RWPE1 (cell line): ENCODE results near the gene DPH1.

Experiments used
- CTCF ChIA-PET: fragments of 350-600 bp; sonication (Branson Sonifier 250); formaldehyde crosslinking; extraction: SDS; loops from one replicate; lab custom pipeline; 2021; lab: Yijun Ruan, JAX
- POLR2A ChIA-PET: fragments of 400-600 bp; formaldehyde crosslinking; extraction: SDS; loops from one replicate; lab custom pipeline; 2020; ENCODE audit warnings: antibody characterized with exemption; ENCODE audit not compliant: low non-redundant PET; lab: Yijun Ruan, JAX
- DNase-seq: peaks from one replicate; pipeline ENCODE4 v3.0.0; 2012; ENCODE audit warnings: low spot score
- H3K27ac ChIP-seq: fragments of 450-650 bp; 2 replicates; pipeline ENCODE4 v1.5.1; 2017
- CTCF ChIP-seq: fragments of 450-650 bp; conservative IDR thresholded peaks from 2 replicates; pipeline ENCODE4 v1.5.1; 2017; ENCODE audit warnings: low read depth, mild to moderate bottlenecking

The DPH1 gene

GRCh38 chr17:2047590-2047989, 17.6 kb downstream of the DPH1 start:
- no peak for TF ChIP-seq CTCF
- no peak for DNase-seq
- H3K27ac ChIP-seq = no peak overlapping the region
- ChIA-PET CTCF (interaction anchor here (0.6 kb wide), 2 partner anchors 167 to 197 kb away, joined by 3 read pairs; no protein-coding TSS in a partner anchor), POLR2A (no interaction called here)

- CTCF ChIA-PET = interaction anchor here (0.5 kb wide), 1 partner anchor 288 kb away, joined by 4 read pairs; the partner anchor contains the start of gene TSR1
Observed at GRCh38 chr17:2048805-2049204, 18.9 kb downstream of the DPH1 start.

GRCh38 chr17:2049333-2050299, 19.7 kb downstream of the DPH1 start:
- peak; percentile 71 for DNase-seq
- CTCF ChIA-PET = interaction anchor here (2.7 kb wide), 1 partner anchor 195 kb away, joined by 16 read pairs; no protein-coding TSS in a partner anchor
- POLR2A ChIA-PET = no interaction called here
- H3K27ac ChIP-seq = peak overlapping the region; percentile 62
- TF ChIP-seq CTCF = no peak

More at GRCh38 chr17:2048805-2049204, 18.9 kb downstream of the DPH1 start:
- no peak for DNase-seq
- no peak for TF ChIP-seq CTCF
- POLR2A ChIA-PET = no interaction called here
- no peak overlapping the region; the same call in 1 of the 2 replicates for H3K27ac ChIP-seq

DNA sequence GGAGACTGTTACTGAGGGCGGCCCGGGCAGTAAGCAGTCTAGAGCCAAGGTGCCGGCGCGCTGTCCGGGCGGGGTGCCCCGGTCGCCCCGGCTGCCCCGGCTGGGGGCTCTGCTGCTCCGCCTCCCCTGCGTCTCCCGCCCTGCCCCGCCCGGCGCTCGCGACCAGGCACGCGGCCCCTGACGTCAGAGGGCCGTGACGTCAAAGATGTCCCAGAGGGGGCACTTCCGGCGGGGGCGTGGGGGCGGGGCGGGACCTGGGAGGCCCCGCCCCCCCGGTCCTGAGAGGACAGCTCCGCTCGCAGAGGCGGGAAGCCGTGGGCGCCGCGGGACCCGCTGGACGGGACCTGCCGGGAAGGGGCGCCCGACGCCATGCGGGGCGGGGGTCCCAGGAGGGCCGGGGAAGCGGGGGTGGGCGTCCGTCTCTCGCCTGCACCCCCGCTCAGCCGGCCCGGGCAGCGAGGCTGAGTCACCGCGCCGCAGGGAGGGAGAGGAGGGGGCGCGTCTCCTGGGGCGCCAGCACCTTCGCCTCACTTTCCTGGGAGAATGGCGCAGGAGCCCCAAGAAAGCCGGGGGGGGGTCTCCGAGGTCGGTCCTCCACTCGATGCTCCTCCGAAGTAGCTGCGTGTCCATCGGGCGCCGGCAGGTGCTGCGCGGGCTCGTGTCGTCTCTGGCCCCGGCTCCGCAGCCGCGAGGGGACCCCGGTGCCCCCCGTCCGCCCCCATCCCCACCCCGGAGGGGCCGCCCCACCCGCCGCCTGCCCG, 20.5 kb downstream of the DPH1 start:
- peak overlapping the region; percentile 62 for H3K27ac ChIP-seq
- ChIA-PET POLR2A (no interaction called here), CTCF (interaction anchor here (2.7 kb wide), 1 partner anchor 194 kb away, joined by 16 read pairs; no protein-coding TSS in a partner anchor)
- peak; percentile 71 for DNase-seq
- TF ChIP-seq CTCF = no peak

DNA sequence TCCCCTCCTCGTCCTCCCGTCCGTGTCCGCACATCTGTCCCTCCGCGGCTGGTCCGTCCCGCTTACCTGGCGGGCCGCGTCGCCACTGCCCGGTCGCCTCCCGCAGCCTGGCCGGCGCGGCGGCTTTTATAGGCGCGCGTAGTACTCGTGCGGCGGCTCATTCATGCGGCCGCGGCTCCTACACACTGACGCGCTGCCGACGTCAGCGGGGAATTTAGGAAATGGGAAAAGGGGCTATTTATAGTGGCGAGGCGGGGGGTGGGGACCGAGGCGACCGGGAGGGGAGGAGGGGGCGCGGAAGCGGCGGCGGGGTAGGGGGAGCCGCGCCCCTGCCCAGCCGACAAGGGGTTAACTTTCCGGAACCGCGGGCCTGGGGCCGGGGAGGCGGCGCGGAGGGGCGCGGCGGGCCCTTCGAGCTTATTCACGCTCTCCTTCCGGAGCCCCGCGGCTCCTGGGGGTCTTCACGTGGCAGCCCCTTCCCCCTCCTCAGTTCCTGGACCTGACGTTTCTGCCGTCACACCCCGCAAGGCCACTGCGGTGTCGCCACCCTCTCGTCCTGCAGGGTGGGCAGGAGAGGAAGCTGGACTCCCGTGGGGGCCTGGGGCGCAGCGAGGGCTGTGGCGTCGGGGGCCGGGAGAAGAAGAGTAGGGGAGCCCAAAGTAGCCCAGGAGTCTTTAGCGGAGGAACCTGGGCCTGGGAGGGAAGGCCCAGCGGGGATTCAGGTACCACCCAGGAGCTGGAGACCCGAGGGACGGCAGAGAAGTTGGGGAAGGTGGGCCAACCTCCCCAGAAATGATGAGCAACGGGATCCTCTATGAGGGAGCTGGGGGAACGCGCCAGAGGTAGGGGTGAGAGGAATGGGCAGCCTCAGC, 21.3 kb downstream of the DPH1 start:
- TF ChIP-seq CTCF = no peak
- CTCF ChIA-PET = interaction anchor here (1.2 to 2.7 kb wide), 2 partner anchors 193 to 231 kb away, joined by 4 to 16 read pairs; no protein-coding TSS in a partner anchor
- POLR2A ChIA-PET = no interaction called here
- DNase-seq = no peak
- no peak overlapping the region for H3K27ac ChIP-seq
